ENCODE results near the gene FLYWCH1.
A peak's percentile ranks its signal among the peaks of the same experiment; 100 is the strongest.

The FLYWCH1 gene

DNA sequence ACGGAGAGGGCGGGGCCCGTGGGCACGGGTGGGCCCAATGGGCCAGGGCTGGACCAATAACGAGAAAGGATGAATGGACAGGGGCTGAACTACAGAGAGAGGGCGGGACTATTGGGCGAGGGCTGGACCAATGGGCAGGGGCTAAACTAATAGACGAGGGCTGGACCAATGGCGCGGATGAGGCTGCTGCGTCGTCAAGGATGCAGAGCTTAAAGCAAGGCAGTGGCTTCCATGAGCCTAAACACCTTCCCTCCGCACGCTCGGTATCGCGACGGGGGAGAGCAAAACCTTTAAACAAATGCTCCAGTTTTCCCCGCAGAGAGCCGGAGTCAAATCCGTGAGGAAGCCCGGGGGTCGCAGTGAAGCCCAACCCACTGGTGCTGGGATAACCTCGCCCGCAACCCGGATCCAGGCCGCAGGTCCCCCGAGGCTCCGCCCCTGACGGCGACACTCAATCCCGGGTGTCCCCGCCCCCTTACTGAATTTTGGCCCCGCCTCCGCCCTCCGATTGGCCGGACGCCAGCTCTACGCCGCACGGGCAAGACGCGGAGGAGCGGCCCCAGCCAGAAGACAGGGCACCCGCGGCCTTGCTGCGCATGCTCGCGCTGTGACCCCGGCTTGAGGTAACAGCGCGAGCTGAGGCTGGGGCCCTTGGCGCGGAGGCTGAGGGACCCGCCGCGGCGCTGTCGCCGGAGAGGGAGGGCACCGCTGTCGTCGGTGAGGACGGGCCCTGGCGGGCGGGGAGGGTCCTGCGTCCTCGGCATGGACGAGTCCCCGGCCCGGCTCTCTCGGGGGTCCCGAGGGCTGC, 28.9 kb upstream of the FLYWCH1 start, which contains the start of gene FLYWCH2:
Gene FLYWCH2, plus strand, starts transcription at position 566 of the 808 bp plus-strand sequence. CDS start 13,235 bp downstream, outside the sequence.
- H3K9me3 ChIP-seq (ENCODE audit: control insufficient read depth in 1 of 2, low read length in 2 of 2) = no peaks in the 10 kb centered on the region
- H3K4me3 ChIP-seq (ENCODE audit: low read depth in 1 of 2, low read length in 2 of 2) = peak within 1 kb of the TSS; percentile 53 to 74
- no peaks in the 10 kb centered on the region for H3K36me3 ChIP-seq (ENCODE audit: control insufficient read depth in 1 of 2, insufficient read depth in 2 of 2, low read length in 2 of 2)
- H3K27me3 ChIP-seq (ENCODE audit: low read depth, low read length) = no peaks in the 10 kb centered on the region
- H3K27ac ChIP-seq (ENCODE audit: low read length) = peak within 1 kb of the TSS; percentile 71
- peaks cover 4 to 5% of the 10 kb centered on the region in 2 donors for H3K4me1 ChIP-seq (ENCODE audit: control insufficient read depth in 1 of 2, insufficient read depth in 2 of 2, low read length in 2 of 2)

DNA sequence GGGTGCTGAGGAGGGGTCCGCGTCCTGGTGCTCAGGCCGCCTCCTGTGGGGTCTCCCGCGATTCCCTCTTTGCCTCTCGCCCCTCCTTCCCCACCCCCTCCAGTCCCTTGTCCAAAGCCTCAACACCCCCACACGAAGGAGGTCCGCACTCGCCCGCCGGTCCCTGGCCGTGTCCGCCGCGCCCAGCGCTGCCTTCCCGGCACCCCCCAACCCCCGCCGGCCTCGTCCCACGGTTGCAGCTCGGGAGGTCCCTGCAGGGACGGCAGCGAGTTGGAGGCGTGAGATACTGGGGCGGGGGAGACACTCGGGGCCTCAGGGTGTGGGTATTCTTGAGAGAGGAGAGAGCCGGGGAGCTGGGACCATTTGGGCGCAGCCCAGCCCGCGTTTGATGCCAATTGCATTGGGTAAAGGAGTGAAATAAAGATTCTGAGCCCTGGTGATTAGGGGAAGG, 28.2 kb upstream of the FLYWCH1 start:
- H3K9me3 ChIP-seq (ENCODE audit: control insufficient read depth in 1 of 2, low read length in 2 of 2) = no peaks in the 10 kb centered on the region
- peaks cover 4 to 5% of the 10 kb centered on the region in 2 donors for H3K4me1 ChIP-seq (ENCODE audit: control insufficient read depth in 1 of 2, insufficient read depth in 2 of 2, low read length in 2 of 2)
- peak overlapping the region; percentile 71 for H3K27ac ChIP-seq (ENCODE audit: low read length)
- H3K4me3 ChIP-seq (ENCODE audit: low read depth in 1 of 2, low read length in 2 of 2) = peak overlapping the region; percentile 53 to 74
- no peaks in the 10 kb centered on the region for H3K36me3 ChIP-seq (ENCODE audit: control insufficient read depth in 1 of 2, insufficient read depth in 2 of 2, low read length in 2 of 2)
- H3K27me3 ChIP-seq (ENCODE audit: low read depth, low read length) = no peaks in the 10 kb centered on the region

DNA sequence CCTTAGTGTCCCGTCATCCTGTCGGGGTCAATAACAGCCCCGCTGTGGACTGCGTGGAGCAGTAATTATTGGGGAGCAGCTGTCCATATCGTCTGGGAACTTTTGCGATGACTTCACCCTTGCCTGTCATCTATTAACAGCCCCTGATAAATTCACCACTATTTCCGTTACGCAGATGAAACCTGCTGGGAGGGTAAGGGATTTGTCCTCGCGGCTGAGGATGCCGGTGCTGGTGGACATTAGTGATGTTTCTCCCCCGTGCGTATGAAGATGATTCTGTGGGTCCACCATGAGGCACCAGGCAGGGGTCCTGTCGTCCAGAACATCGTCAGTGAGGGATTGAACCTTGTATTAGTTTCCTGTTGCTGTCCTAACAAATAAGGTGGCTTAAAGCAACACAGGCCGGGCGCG, 27.7 kb upstream of the FLYWCH1 start:
- no peaks in the 10 kb centered on the region for H3K27me3 ChIP-seq (ENCODE audit: low read depth, low read length)
- H3K9me3 ChIP-seq (ENCODE audit: control insufficient read depth in 1 of 2, low read length in 2 of 2) = no peaks in the 10 kb centered on the region
- peak overlapping the region; percentile 53 to 74 for H3K4me3 ChIP-seq (ENCODE audit: low read depth in 1 of 2, low read length in 2 of 2)
- no peaks in the 10 kb centered on the region for H3K36me3 ChIP-seq (ENCODE audit: control insufficient read depth in 1 of 2, insufficient read depth in 2 of 2, low read length in 2 of 2)
- H3K4me1 ChIP-seq (ENCODE audit: control insufficient read depth in 1 of 2, insufficient read depth in 2 of 2, low read length in 2 of 2) = peaks cover 4 to 5% of the 10 kb centered on the region in 2 donors
- no peak overlapping the region for H3K27ac ChIP-seq (ENCODE audit: low read length)

GRCh38 chr16:2894231-2894630, 17.5 kb upstream of the FLYWCH1 start:
- H3K27ac ChIP-seq (ENCODE audit: low read length) = no peak overlapping the region
- no peaks in the 10 kb centered on the region for H3K27me3 ChIP-seq (ENCODE audit: low read depth, low read length)
- H3K36me3 ChIP-seq (ENCODE audit: control insufficient read depth in 1 of 2, insufficient read depth in 2 of 2, low read length in 2 of 2) = peaks cover 0 to 24% of the 10 kb centered on the region in 2 donors
- H3K4me1 ChIP-seq (ENCODE audit: control insufficient read depth in 1 of 2, insufficient read depth in 2 of 2, low read length in 2 of 2) = no peaks in the 10 kb centered on the region
- no peak overlapping the region for H3K4me3 ChIP-seq (ENCODE audit: low read depth in 1 of 2, low read length in 2 of 2)
- no peaks in the 10 kb centered on the region for H3K9me3 ChIP-seq (ENCODE audit: control insufficient read depth in 1 of 2, low read length in 2 of 2)

DNA sequence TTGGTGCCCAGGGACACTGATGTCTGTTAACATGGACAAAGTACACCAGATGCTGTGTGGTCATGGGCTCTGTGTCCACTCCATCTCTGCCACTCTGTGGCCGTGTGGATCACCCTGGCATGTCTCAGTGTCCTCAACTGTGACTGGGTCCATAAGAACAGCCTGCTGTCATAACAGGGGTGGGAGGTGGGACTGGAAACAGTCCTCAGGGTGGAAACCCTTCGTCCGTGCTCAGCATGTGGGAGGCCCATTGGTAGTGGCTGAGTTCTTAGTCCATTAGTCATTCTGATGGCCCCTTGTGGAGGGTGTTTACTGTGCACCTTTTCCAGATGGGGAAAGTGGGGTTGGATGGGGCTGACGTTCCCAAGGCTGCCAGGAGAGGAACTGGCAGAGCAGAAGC, 15.9 kb upstream of the FLYWCH1 start:
- Histone ChIP-seq H3K27me3 (ENCODE audit: low read depth, low read length) (no peaks in the 10 kb centered on the region), H3K4me1 (ENCODE audit: control insufficient read depth in 1 of 2, insufficient read depth in 2 of 2, low read length in 2 of 2) (no peaks in the 10 kb centered on the region), H3K4me3 (ENCODE audit: low read depth in 1 of 2, low read length in 2 of 2) (no peak overlapping the region), H3K27ac (ENCODE audit: low read length) (no peak overlapping the region), H3K9me3 (ENCODE audit: control insufficient read depth in 1 of 2, low read length in 2 of 2) (no peaks in the 10 kb centered on the region), H3K36me3 (ENCODE audit: control insufficient read depth in 1 of 2, insufficient read depth in 2 of 2, low read length in 2 of 2) (peaks cover 0 to 24% of the 10 kb centered on the region in 2 donors)

GRCh38 chr16:2896480-2897010, 15.2 kb upstream of the FLYWCH1 start:
- peaks cover 0 to 24% of the 10 kb centered on the region in 2 donors for H3K36me3 ChIP-seq (ENCODE audit: control insufficient read depth in 1 of 2, insufficient read depth in 2 of 2, low read length in 2 of 2)
- H3K9me3 ChIP-seq (ENCODE audit: control insufficient read depth in 1 of 2, low read length in 2 of 2) = no peaks in the 10 kb centered on the region
- no peaks in the 10 kb centered on the region for H3K4me1 ChIP-seq (ENCODE audit: control insufficient read depth in 1 of 2, insufficient read depth in 2 of 2, low read length in 2 of 2)
- H3K27ac ChIP-seq (ENCODE audit: low read length) = no peak overlapping the region
- H3K4me3 ChIP-seq (ENCODE audit: low read depth in 1 of 2, low read length in 2 of 2) = no peak overlapping the region
- H3K27me3 ChIP-seq (ENCODE audit: low read depth, low read length) = no peaks in the 10 kb centered on the region

DNA sequence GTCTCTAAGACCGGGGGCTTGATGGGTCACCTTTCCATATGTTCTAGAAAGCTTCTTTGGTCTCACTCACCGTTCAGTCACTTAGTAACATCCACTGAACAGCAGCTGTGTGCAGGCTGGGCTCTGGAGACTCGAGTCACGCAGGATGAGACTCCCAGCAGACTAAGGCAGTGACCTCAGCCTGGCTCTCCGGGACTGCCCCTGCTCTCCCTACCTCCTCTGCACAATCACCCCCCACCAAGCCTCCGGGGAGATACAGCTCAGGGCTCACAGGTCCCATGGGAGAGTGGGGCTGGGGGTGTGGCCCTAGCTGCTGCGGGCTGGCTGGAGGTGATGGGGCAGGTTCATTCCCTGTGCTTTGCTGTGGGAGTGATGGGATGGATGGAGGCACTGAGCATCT, 14.6 kb upstream of the FLYWCH1 start:
- Histone ChIP-seq H3K27ac (ENCODE audit: low read length) (no peak overlapping the region), H3K4me1 (ENCODE audit: control insufficient read depth in 1 of 2, insufficient read depth in 2 of 2, low read length in 2 of 2) (no peaks in the 10 kb centered on the region), H3K4me3 (ENCODE audit: low read depth in 1 of 2, low read length in 2 of 2) (no peak overlapping the region), H3K9me3 (ENCODE audit: control insufficient read depth in 1 of 2, low read length in 2 of 2) (no peaks in the 10 kb centered on the region), H3K36me3 (ENCODE audit: control insufficient read depth in 1 of 2, insufficient read depth in 2 of 2, low read length in 2 of 2) (peaks cover 0 to 24% of the 10 kb centered on the region in 2 donors), H3K27me3 (ENCODE audit: low read depth, low read length) (no peaks in the 10 kb centered on the region)

GRCh38 chr16:2898831-2899563, 12.7 kb upstream of the FLYWCH1 start:
- no peak overlapping the region for H3K27ac ChIP-seq (ENCODE audit: low read length)
- no peaks in the 10 kb centered on the region for H3K27me3 ChIP-seq (ENCODE audit: low read depth, low read length)
- H3K4me1 ChIP-seq (ENCODE audit: control insufficient read depth in 1 of 2, insufficient read depth in 2 of 2, low read length in 2 of 2) = peaks cover 3 to 4% of the 10 kb centered on the region in 2 donors
- H3K4me3 ChIP-seq (ENCODE audit: low read depth in 1 of 2, low read length in 2 of 2) = no peak overlapping the region
- no peaks in the 10 kb centered on the region for H3K9me3 ChIP-seq (ENCODE audit: control insufficient read depth in 1 of 2, low read length in 2 of 2)
- peaks cover 0 to 24% of the 10 kb centered on the region in 2 donors for H3K36me3 ChIP-seq (ENCODE audit: control insufficient read depth in 1 of 2, insufficient read depth in 2 of 2, low read length in 2 of 2)

DNA sequence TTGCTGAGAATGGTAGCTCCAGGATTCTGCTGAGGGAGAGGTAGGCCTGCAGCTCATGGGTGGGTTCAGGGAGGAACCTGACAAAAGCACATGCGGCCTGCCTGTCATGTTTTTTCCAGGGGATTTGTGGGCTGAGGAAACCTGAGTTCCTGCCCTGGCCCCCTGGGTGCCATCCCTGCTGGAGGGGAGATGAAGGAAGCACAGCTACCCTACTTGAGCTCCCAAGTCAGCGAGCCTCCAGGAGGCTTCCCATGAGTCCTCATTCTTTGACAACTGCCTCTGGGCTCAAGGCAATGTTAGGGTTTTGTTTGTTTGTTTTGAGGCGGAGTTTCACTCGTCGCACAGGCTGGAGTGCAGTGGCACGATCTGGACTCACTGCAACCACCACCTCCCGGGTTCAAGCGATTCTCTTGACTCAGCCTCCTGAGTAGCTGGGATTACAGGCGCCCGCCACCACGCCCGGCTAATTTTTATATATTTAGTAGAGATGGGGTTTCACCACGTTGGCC, 12.1 kb upstream of the FLYWCH1 start:
- H3K36me3 ChIP-seq (ENCODE audit: control insufficient read depth in 1 of 2, insufficient read depth in 2 of 2, low read length in 2 of 2) = peaks cover 0 to 24% of the 10 kb centered on the region in 2 donors
- H3K4me3 ChIP-seq (ENCODE audit: low read depth in 1 of 2, low read length in 2 of 2) = no peak overlapping the region
- no peak overlapping the region for H3K27ac ChIP-seq (ENCODE audit: low read length)
- H3K9me3 ChIP-seq (ENCODE audit: control insufficient read depth in 1 of 2, low read length in 2 of 2) = no peaks in the 10 kb centered on the region
- peaks cover 3 to 4% of the 10 kb centered on the region in 2 donors for H3K4me1 ChIP-seq (ENCODE audit: control insufficient read depth in 1 of 2, insufficient read depth in 2 of 2, low read length in 2 of 2)
- no peaks in the 10 kb centered on the region for H3K27me3 ChIP-seq (ENCODE audit: low read depth, low read length)

DNA sequence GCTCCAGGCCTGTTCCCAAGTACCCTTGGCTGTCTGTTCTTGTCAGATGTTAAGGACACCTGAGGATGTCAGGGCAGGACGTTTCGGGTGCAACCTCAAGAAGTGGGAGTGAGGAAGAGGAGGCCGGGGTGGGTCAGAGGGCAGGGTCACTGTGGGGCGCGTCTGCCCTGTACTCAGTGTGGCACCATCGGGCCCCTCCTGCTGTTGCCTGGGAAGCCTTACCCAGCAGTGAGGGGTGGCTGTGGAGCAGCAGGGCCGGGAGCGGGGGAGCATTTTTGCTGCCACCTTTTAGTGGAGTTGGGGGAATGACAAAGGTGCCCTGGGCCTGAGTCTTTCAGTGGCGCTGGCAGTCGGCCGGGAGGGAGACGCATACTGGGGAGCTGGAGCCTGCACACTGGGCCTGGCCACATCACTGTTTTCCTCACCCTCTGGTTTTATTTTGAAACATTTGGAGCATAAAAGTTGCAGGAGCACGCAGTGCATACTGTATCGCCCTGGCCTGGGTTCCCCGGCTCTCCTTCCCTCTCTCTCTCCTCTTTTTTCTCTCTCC, 11.1 kb upstream of the FLYWCH1 start:
- H3K4me1 ChIP-seq (ENCODE audit: control insufficient read depth in 1 of 2, insufficient read depth in 2 of 2, low read length in 2 of 2) = peaks cover 3 to 4% of the 10 kb centered on the region in 2 donors
- peaks cover 0 to 18% of the 10 kb centered on the region in 2 donors for H3K36me3 ChIP-seq (ENCODE audit: control insufficient read depth in 1 of 2, insufficient read depth in 2 of 2, low read length in 2 of 2)
- no peak overlapping the region for H3K4me3 ChIP-seq (ENCODE audit: low read depth in 1 of 2, low read length in 2 of 2)
- H3K27me3 ChIP-seq (ENCODE audit: low read depth, low read length) = no peaks in the 10 kb centered on the region
- no peak overlapping the region for H3K27ac ChIP-seq (ENCODE audit: low read length)
- no peaks in the 10 kb centered on the region for H3K9me3 ChIP-seq (ENCODE audit: control insufficient read depth in 1 of 2, low read length in 2 of 2)

All from muscle layer of duodenum (tissue), 2 donors.